Natural killer cell (primary cell): ENCODE results near the gene SERPINB12. TPM values are rescaled to one million over a fixed set of nuclear protein-coding genes. Genes with fewer than 3 reads are reported as not detected.

Experiments
- ATAC-seq, 3 donors: fragments of 150-1000 bp in 2 of 3; fragments of 200-7000 bp in 1 of 3; cut with Tn5 transposase; 1 replicate in 1 of 3; 2 replicates in 2 of 3; pipeline ENCODE4 v1.10.0; 2021; ENCODE audit warnings: mild to moderate bottlenecking in 2 of 3, moderate library complexity in 2 of 3
- DNase-seq, 2 donors: peaks; one replicate each; pipeline versions ENCODE4 v3.0.0 to v3.0.0-alpha.2; 2013 to 2021; ENCODE audit warnings: mixed read lengths in 1 of 2
- H3K27ac ChIP-seq: one replicate; pipeline ENCODE4 v1.5.1; 2013; ENCODE audit warnings: mild to moderate bottlenecking, low read length
- H3K27me3 ChIP-seq: one replicate; pipeline ENCODE4 v1.6.1; 2013; ENCODE audit warnings: low read length; ENCODE audit not compliant: control insufficient read depth, insufficient read depth
- H3K36me3 ChIP-seq: one replicate; pipeline ENCODE4 v1.6.1; 2013; ENCODE audit warnings: low read length; ENCODE audit not compliant: control insufficient read depth, insufficient read depth
- H3K4me1 ChIP-seq: one replicate; pipeline ENCODE4 v1.6.1; 2013; ENCODE audit warnings: low read length; ENCODE audit not compliant: control insufficient read depth, insufficient read depth
- H3K4me3 ChIP-seq: one replicate; pipeline ENCODE4 v1.5.1; 2013; ENCODE audit warnings: low read length
- H3K9me3 ChIP-seq: one replicate; pipeline ENCODE4 v1.6.1; 2013; ENCODE audit warnings: low read length; ENCODE audit not compliant: control insufficient read depth, insufficient read depth
- H3K27ac Mint-ChIP-seq, 2 donors: one replicate each; pipeline ENCODE4 v1.8.0; 2022; ENCODE audit warnings: mild to moderate bottlenecking in 2 of 2, mixed read lengths in 2 of 2, moderate library complexity in 1 of 2
- H3K27me3 Mint-ChIP-seq, 2 donors: one replicate each; pipeline ENCODE4 v1.8.0; 2022; ENCODE audit warnings: low read depth in 2 of 2, mixed read lengths in 2 of 2
- H3K36me3 Mint-ChIP-seq: one replicate; pipeline ENCODE4 v1.8.0; 2022; ENCODE audit warnings: mixed read lengths
- H3K4me1 Mint-ChIP-seq, 2 donors: one replicate each; pipeline ENCODE4 v1.8.0; 2022; ENCODE audit warnings: mixed read lengths in 2 of 2
- H3K4me3 Mint-ChIP-seq: one replicate; pipeline ENCODE4 v1.8.0; 2022; ENCODE audit warnings: mild to moderate bottlenecking, moderate library complexity, mixed read lengths
- H3K9me3 Mint-ChIP-seq, 2 donors: one replicate each; pipeline ENCODE4 v1.8.0; 2022; ENCODE audit warnings: mixed read lengths in 2 of 2
- WGBS: methylation state at CpG from one replicate; pipeline ENCODE4 v1.1.7; 2013; ENCODE audit warnings: missing lambda C conversion rate; ENCODE audit not compliant: insufficient coverage; 5-methylcytosine and 5-hydroxymethylcytosine counted together
- intact Hi-C: fragments of 100-400 bp; cut with micrococcal nuclease; formaldehyde crosslinking; loops from one replicate; pipeline ENCODE4 v1.14.2; 2022
- total RNA-seq, 4 donors: library from RNA; stranded (reverse); fragments of 120-200 nt in 1 of 4; gene quantifications; one replicate each; pipeline versions ENCODE4 v1.2.3 to v1.2.4, GENCODE V29; 2013 to 2022
- TF ChIP-seq, protein P1 (sequence below): fragments of 200-600 bp; IDR thresholded peaks from one replicate; pipeline ENCODE4 v1.8.0; 2022; ENCODE audit warnings: antibody characterized with exemption

Gene SERPINB12
- total RNA-seq, 3 donors from 2014 or later (not counting 1 experiment from before 2014, with no cell fraction given) = not detected

GRCh38 chr18:63505566-63506335, 36.4 kb upstream of the SERPINB12 start:
- Mint-ChIP-seq H3K36me3 (no peaks in the 10 kb centered on the region), H3K27ac (no peak overlapping the region), H3K27me3 (peaks cover 13 to 48% of the 10 kb centered on the region in 2 donors), H3K4me1 (no peaks in the 10 kb centered on the region), H3K9me3 (no peaks in the 10 kb centered on the region), H3K4me3 (no peak overlapping the region)
- Histone ChIP-seq H3K27me3 (no peaks in the 10 kb centered on the region), H3K27ac (no peak overlapping the region), H3K9me3 (no peaks in the 10 kb centered on the region), H3K4me3 (no peak overlapping the region), H3K4me1 (no peaks in the 10 kb centered on the region), H3K36me3 (no peaks in the 10 kb centered on the region)
- peak in 1 of 2 donors; percentile 23 for DNase-seq
- no peak for ATAC-seq
- WGBS = no CpG with 5 or more reads among the region's 2 CpGs
- TF ChIP-seq, protein P1, sequence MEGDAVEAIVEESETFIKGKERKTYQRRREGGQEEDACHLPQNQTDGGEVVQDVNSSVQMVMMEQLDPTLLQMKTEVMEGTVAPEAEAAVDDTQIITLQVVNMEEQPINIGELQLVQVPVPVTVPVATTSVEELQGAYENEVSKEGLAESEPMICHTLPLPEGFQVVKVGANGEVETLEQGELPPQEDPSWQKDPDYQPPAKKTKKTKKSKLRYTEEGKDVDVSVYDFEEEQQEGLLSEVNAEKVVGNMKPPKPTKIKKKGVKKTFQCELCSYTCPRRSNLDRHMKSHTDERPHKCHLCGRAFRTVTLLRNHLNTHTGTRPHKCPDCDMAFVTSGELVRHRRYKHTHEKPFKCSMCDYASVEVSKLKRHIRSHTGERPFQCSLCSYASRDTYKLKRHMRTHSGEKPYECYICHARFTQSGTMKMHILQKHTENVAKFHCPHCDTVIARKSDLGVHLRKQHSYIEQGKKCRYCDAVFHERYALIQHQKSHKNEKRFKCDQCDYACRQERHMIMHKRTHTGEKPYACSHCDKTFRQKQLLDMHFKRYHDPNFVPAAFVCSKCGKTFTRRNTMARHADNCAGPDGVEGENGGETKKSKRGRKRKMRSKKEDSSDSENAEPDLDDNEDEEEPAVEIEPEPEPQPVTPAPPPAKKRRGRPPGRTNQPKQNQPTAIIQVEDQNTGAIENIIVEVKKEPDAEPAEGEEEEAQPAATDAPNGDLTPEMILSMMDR = peak; percentile 26
- intact Hi-C loops = no loop called here

DNA sequence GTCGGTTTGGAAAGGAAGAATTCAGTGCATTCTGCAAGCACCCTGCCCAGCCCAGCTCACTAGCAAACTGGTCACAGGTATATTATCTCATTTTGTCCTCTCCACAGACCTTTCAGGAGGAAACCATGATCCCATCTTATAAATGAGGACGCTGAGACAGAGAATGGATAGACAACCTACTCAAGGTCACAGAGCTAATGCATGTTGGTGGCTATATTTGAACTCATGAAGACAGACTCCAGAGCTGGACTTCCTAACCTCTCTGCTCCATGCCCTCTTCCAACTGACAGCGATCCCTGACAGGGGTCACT, 35.9 kb upstream of the SERPINB12 start:
- peaks cover 13 to 54% of the 10 kb centered on the region in 2 donors for H3K27me3 Mint-ChIP-seq
- Histone ChIP-seq H3K9me3 (no peaks in the 10 kb centered on the region), H3K27me3 (no peaks in the 10 kb centered on the region), H3K4me1 (no peaks in the 10 kb centered on the region), H3K36me3 (no peaks in the 10 kb centered on the region), H3K4me3 (no peak overlapping the region), H3K27ac (no peak overlapping the region)
- ATAC-seq (no peak), DNase-seq (no peak)
- intact Hi-C loops = no loop called here
- no peaks in the 10 kb centered on the region for H3K4me1 Mint-ChIP-seq
- H3K9me3 Mint-ChIP-seq = no peaks in the 10 kb centered on the region
- TF ChIP-seq, protein P1 = peak; percentile 12
- no peak overlapping the region for H3K27ac Mint-ChIP-seq
- no peaks in the 10 kb centered on the region for H3K36me3 Mint-ChIP-seq
- 69% methylated on average over 3 of the region's 3 CpGs for WGBS
- no peak overlapping the region for H3K4me3 Mint-ChIP-seq

- Mint-ChIP-seq H3K36me3 (no peaks in the 10 kb centered on the region), H3K4me3 (no peak overlapping the region), H3K27me3 (peaks cover 18 to 73% of the 10 kb centered on the region in 2 donors), H3K4me1 (no peaks in the 10 kb centered on the region), H3K9me3 (no peaks in the 10 kb centered on the region), H3K27ac (no peak overlapping the region)
- Histone ChIP-seq H3K36me3 (no peaks in the 10 kb centered on the region), H3K4me1 (no peaks in the 10 kb centered on the region), H3K9me3 (no peaks in the 10 kb centered on the region), H3K27me3 (no peaks in the 10 kb centered on the region), H3K4me3 (no peak overlapping the region), H3K27ac (no peak overlapping the region)
- intact Hi-C loops = no loop called here
- DNase-seq (no peak), ATAC-seq (no peak)
- TF ChIP-seq, protein P1 = no peak
- 8% methylated on average over 2 of the region's 3 CpGs for WGBS
These were observed 33.6 kb upstream of the SERPINB12 start for GRCh38 chr18:63508596-63508995.

DNA sequence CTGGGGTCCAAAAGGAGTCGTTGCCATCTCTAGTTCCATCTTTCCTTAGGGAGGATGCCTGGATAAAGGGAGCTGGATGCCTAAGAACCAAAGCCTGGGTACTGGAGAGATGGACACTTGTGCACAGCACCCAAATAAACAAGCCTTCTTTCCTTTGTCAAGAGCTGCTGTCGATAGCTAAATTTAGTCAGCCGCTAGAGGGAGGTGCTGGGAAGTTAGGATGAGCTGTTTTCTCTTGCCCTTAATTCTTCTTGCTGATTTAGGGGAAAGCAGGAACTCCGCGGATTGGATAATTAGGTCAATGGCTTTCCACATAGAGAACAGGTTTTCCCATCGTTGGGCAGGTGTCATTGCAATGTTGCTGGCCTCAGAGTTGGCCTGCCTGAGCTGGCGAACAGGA, 30.9 kb upstream of the SERPINB12 start:
- H3K27ac ChIP-seq = no peak overlapping the region
- no peaks in the 10 kb centered on the region for H3K4me1 ChIP-seq
- ATAC-seq = no peak
- H3K36me3 Mint-ChIP-seq = no peaks in the 10 kb centered on the region
- no peaks in the 10 kb centered on the region for H3K9me3 ChIP-seq
- WGBS = 43% methylated on average over 7 of the region's 7 CpGs
- H3K4me1 Mint-ChIP-seq = no peaks in the 10 kb centered on the region
- intact Hi-C loops = no loop called here
- H3K4me3 Mint-ChIP-seq = no peak overlapping the region
- H3K4me3 ChIP-seq = no peak overlapping the region
- H3K9me3 Mint-ChIP-seq = no peaks in the 10 kb centered on the region
- no peaks in the 10 kb centered on the region for H3K36me3 ChIP-seq
- H3K27ac Mint-ChIP-seq = no peak overlapping the region
- TF ChIP-seq, protein P1 = peak; percentile 18
- no peaks in the 10 kb centered on the region for H3K27me3 ChIP-seq
- peak in 1 of 2 donors; percentile 21 for DNase-seq
- peaks cover 16 to 57% of the 10 kb centered on the region in 2 donors for H3K27me3 Mint-ChIP-seq
